ENCODE measurements around the gene MRFAP1. TPM values are rescaled to one million over a fixed set of nuclear protein-coding genes. Genes with fewer than 3 reads are reported as not detected.

MRFAP1 gene
- total and polyA plus RNA-seq, 7 donors = 216 to 539 (median 300) TPM

- H3K36me3 ChIP-seq (ENCODE audit: insufficient read depth in 1 of 2, low read depth in 1 of 2) = peaks cover 0 to 21% of the 10 kb centered on the region in 2 donors
- no peaks in the 10 kb centered on the region for H3K9me3 ChIP-seq
- 1% methylated on average over 46 to 50 of the region's 50 CpGs for WGBS, 3 donors
- ATAC-seq = peak; percentile 53 to 75 (median 66)
- H3K27me3 ChIP-seq (ENCODE audit: insufficient read depth in 3 of 3, low read length in 2 of 3) = no peaks in the 10 kb centered on the region
- intact Hi-C loops (cut with DNase I) = loop anchor here in 1 of 2 donors (2.0 kb wide), 2 partner anchors 29 to 67 kb away; partner anchors contain the start of gene MRFAP1L1
- TF ChIP-seq, protein P1, sequence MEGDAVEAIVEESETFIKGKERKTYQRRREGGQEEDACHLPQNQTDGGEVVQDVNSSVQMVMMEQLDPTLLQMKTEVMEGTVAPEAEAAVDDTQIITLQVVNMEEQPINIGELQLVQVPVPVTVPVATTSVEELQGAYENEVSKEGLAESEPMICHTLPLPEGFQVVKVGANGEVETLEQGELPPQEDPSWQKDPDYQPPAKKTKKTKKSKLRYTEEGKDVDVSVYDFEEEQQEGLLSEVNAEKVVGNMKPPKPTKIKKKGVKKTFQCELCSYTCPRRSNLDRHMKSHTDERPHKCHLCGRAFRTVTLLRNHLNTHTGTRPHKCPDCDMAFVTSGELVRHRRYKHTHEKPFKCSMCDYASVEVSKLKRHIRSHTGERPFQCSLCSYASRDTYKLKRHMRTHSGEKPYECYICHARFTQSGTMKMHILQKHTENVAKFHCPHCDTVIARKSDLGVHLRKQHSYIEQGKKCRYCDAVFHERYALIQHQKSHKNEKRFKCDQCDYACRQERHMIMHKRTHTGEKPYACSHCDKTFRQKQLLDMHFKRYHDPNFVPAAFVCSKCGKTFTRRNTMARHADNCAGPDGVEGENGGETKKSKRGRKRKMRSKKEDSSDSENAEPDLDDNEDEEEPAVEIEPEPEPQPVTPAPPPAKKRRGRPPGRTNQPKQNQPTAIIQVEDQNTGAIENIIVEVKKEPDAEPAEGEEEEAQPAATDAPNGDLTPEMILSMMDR (IDR thresholded peaks at IDR 0.05) = no peak
- DNase-seq = peak; percentile 64 to 78
- peak overlapping the region; percentile 97 for H3K4me3 ChIP-seq
- peaks cover 23% of the 10 kb centered on the region for H3K4me1 ChIP-seq
- H3K27ac ChIP-seq = peak overlapping the region; percentile 90
Measured at GRCh38 chr4:6641164-6641970, 882 bp downstream of the MRFAP1 start.

GRCh38 chr4:6641971-6642320, 1.5 kb downstream of the MRFAP1 start:
- Histone ChIP-seq H3K36me3 (ENCODE audit: insufficient read depth in 1 of 2, low read depth in 1 of 2) (peaks cover 0 to 21% of the 10 kb centered on the region in 2 donors), H3K4me1 (peaks cover 23% of the 10 kb centered on the region), H3K4me3 (peak overlapping the region; percentile 97), H3K27me3 (ENCODE audit: insufficient read depth in 3 of 3, low read length in 2 of 3) (no peaks in the 10 kb centered on the region), H3K9me3 (no peaks in the 10 kb centered on the region), H3K27ac (peak overlapping the region; percentile 90)
- DNase-seq = no peak
- ATAC-seq = no peak
- TF ChIP-seq, protein P1 (IDR thresholded peaks at IDR 0.05) = no peak
- intact Hi-C loops (cut with DNase I) = loop anchor here in 1 of 2 donors (2.0 kb wide), 2 partner anchors 29 to 67 kb away; partner anchors contain the start of gene MRFAP1L1
- WGBS, 3 donors = 27 to 39% (median 30%) methylated on average over 5 of the region's 5 CpGs

GRCh38 chr4:6643141-6643847, 2.8 kb downstream of the MRFAP1 start:
- peaks cover 23% of the 10 kb centered on the region for H3K4me1 ChIP-seq
- TF ChIP-seq, protein P1 (IDR thresholded peaks at IDR 0.05) = no peak
- H3K27me3 ChIP-seq (ENCODE audit: insufficient read depth in 3 of 3, low read length in 2 of 3) = no peaks in the 10 kb centered on the region
- H3K9me3 ChIP-seq = no peaks in the 10 kb centered on the region
- peak overlapping the region; percentile 97 for H3K4me3 ChIP-seq
- 67 to 72% (median 70%) methylated on average over 8 of the region's 8 CpGs for WGBS, 3 donors
- peaks cover 0 to 21% of the 10 kb centered on the region in 2 donors for H3K36me3 ChIP-seq (ENCODE audit: insufficient read depth in 1 of 2, low read depth in 1 of 2)
- intact Hi-C loops (cut with DNase I) = no loop called here
- DNase-seq (no peak), ATAC-seq (no peak)
- H3K27ac ChIP-seq = peak overlapping the region; percentile 90

GRCh38 chr4:6644792-6645530, 4.5 kb downstream of the MRFAP1 start:
- no peak overlapping the region for H3K4me3 ChIP-seq

More at GRCh38 chr4:6644792-6645530, 4.5 kb downstream of the MRFAP1 start:
- intact Hi-C loops (cut with DNase I) = no loop called here
- H3K9me3 ChIP-seq = no peaks in the 10 kb centered on the region
- H3K27me3 ChIP-seq (ENCODE audit: insufficient read depth in 3 of 3, low read length in 2 of 3) = no peaks in the 10 kb centered on the region
- TF ChIP-seq, protein P1 (IDR thresholded peaks at IDR 0.05) = no peak
- peak overlapping the region; percentile 13 for H3K27ac ChIP-seq
- DNase-seq = no peak
- ATAC-seq = no peak
- 66 to 73% (median 66%) methylated on average over 5 of the region's 5 CpGs for WGBS, 3 donors
- peaks cover 23% of the 10 kb centered on the region for H3K4me1 ChIP-seq
- peaks cover 0 to 21% of the 10 kb centered on the region in 2 donors for H3K36me3 ChIP-seq (ENCODE audit: insufficient read depth in 1 of 2, low read depth in 1 of 2)

Measured in psoas muscle (tissue), 8 donors.